Stomach (tissue), 4 donors: ENCODE data around the gene MGAT5.

ENCODE experiments used
- CTCF ChIP-seq, 7 experiments: fragments of 450-650 bp in 4 of 7; fragments of 200-600 bp in 3 of 7; sonication (generic) in 3 of 7; IDR thresholded peaks; one replicate each; pipeline ENCODE4 v1.5.1; 2016 to 2019; ENCODE audit warnings: antibody characterized with exemption in 7 of 7, control low read depth in 2 of 7, mild to moderate bottlenecking in 1 of 7
- EP300 ChIP-seq: sonication (generic); formaldehyde crosslinking; IDR thresholded peaks from one replicate; pipeline ENCODE4 v1.6.1; 2017; ENCODE audit warnings: antibody characterized with exemption
- POLR2A ChIP-seq, 4 donors: fragments of 450-650 bp; IDR thresholded peaks; one replicate each; pipeline ENCODE4 v1.6.1; 2016; ENCODE audit warnings: antibody characterized with exemption in 4 of 4, control low read depth in 2 of 4, mild to moderate bottlenecking in 1 of 4, moderate library complexity in 1 of 4

GRCh38 chr2:134416637-134417036, 162.8 kb downstream of the MGAT5 start:
- TF ChIP-seq CTCF (IDR thresholded peaks at IDR 0.05) (no peak), POLR2A (IDR thresholded peaks at IDR 0.05) (no peak), EP300 (no peak)
